ENCODE data around the gene SEC22C. TPM values are rescaled to one million over a fixed set of nuclear protein-coding genes. Genes with fewer than 3 reads are reported as not detected.
A peak's percentile ranks its signal among the peaks of the same experiment; 100 is the strongest.

Gene SEC22C
- polyA plus RNA-seq, 1 donor, result 49.2 TPM

DNA sequence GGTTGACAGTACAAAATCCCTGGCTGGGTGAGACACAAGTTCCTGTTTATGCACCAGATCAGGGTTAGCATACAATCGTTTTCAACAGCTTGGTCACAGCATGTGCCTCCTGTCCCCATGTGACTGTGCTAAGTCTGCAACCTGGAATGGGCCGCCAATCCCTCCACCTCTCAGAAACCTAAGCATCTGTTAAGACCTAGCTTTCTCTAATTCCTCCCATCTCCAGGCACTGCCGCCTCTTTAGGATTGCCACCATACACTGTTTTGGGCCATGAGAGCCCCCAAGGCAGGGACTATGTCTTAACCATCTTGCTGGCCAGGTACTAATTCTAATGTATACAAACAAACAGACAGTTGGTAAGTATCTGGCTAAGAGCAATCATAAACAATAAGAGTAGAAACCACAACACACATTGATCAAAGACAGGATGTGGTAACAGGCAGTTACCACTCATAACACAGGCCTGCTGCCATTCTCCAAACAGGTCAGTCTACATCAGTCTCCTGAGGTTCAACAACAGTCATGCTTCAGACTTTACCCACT lies 25.6 kb downstream of the SEC22C start:
- no peaks in the 10 kb centered on the region for H3K9me3 ChIP-seq (ENCODE audit: control insufficient read depth, low read depth, low read length)
- no peaks in the 10 kb centered on the region for H3K4me1 ChIP-seq (ENCODE audit: control insufficient read depth, insufficient read depth, low read length)
- no peak overlapping the region for H3K27ac ChIP-seq (ENCODE audit: low read length)
- no peaks in the 10 kb centered on the region for H3K27me3 ChIP-seq (ENCODE audit: control insufficient read depth, insufficient read depth, low read length)
- H3K4me3 ChIP-seq (ENCODE audit: low read length), result no peak overlapping the region
- no peak for DNase-seq
- peaks cover 76% of the 10 kb centered on the region for H3K36me3 ChIP-seq (ENCODE audit: control insufficient read depth, insufficient read depth, low read length)
- WGBS (ENCODE audit: insufficient coverage, low lambda C conversion rate), result no CpG with 5 or more reads among the region's 3 CpGs

DNA sequence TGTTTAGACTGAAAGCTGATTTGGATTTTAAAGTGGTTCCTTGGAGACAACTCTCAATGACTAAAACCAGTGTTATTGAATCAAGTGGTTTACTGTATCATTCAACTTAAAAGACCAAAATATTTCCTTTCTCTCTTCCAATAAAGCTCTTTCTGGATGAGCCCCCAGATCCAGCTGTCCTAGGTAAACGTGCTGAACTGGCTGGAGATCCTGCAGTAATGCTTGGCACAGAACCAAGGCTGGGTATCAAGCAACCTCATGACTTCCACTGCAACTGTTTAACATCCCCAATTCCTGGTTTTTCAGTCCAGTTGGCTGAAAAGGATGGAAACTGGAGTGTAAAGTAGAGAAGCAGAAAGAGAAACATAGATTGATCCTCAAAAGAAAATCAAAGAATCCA lies 28.9 kb downstream of the SEC22C start:
- H3K36me3 ChIP-seq (ENCODE audit: control insufficient read depth, insufficient read depth, low read length), result peaks cover 67% of the 10 kb centered on the region
- WGBS (ENCODE audit: insufficient coverage, low lambda C conversion rate), result no CpG with 5 or more reads among the region's 1 CpG

DNA sequence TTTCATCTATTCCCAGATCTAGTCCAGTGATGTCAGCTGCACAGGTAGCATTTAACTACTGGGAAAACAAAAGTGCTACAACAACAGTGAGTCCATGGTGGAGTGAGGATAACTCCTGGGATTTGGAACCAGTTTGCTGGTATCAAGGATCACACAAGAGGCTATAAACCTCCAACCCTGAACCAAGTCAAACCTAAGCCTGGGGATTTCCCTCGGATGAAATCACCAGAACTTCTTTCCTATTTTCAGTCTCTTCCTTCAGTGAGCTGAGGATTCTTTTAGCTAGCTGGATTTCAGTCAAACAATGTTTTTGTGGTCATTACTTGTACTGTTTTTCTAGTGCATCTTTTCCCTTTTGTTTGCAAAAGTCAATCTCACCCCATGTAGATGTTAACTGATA lies 31.5 kb downstream of the SEC22C start:
- Histone ChIP-seq H3K27ac (ENCODE audit: low read length) (no peak overlapping the region), H3K27me3 (ENCODE audit: control insufficient read depth, insufficient read depth, low read length) (no peaks in the 10 kb centered on the region), H3K4me1 (ENCODE audit: control insufficient read depth, insufficient read depth, low read length) (peaks cover 6% of the 10 kb centered on the region), H3K9me3 (ENCODE audit: control insufficient read depth, low read depth, low read length) (no peaks in the 10 kb centered on the region), H3K4me3 (ENCODE audit: low read length) (no peak overlapping the region), H3K36me3 (ENCODE audit: control insufficient read depth, insufficient read depth, low read length) (peaks cover 44% of the 10 kb centered on the region)
- DNase-seq, result no peak
- WGBS (ENCODE audit: insufficient coverage, low lambda C conversion rate), result no CpG with 5 or more reads among the region's 1 CpG

More for the DNA sequence above, 28.9 kb downstream of the SEC22C start:
- Histone ChIP-seq H3K27ac (ENCODE audit: low read length) (no peak overlapping the region), H3K4me3 (ENCODE audit: low read length) (no peak overlapping the region), H3K9me3 (ENCODE audit: control insufficient read depth, low read depth, low read length) (no peaks in the 10 kb centered on the region), H3K27me3 (ENCODE audit: control insufficient read depth, insufficient read depth, low read length) (no peaks in the 10 kb centered on the region), H3K4me1 (ENCODE audit: control insufficient read depth, insufficient read depth, low read length) (no peaks in the 10 kb centered on the region)
- DNase-seq, result no peak

DNA sequence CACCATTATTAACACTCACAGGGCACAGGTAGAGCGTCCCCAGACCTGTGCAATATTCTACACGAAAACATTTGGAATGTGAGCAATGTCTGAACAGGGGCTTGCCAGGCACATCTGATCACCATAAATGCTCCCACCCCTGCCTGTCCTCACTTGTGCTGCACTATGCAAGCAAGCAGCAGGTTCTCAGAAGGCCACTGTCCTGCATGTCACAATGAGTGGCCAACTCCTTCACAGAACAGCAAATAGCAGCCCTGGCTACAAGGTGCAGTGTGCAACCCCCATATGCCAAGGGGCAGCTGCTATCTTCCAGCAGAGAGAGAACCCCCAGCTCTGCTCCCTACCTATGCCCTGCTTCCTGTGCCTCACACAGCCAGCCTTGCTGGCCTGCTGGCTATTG lies 32.6 kb downstream of the SEC22C start:
- no peak overlapping the region for H3K27ac ChIP-seq (ENCODE audit: low read length)
- no peak overlapping the region for H3K4me3 ChIP-seq (ENCODE audit: low read length)
- no peaks in the 10 kb centered on the region for H3K27me3 ChIP-seq (ENCODE audit: control insufficient read depth, insufficient read depth, low read length)
- no peak for DNase-seq
- H3K9me3 ChIP-seq (ENCODE audit: control insufficient read depth, low read depth, low read length), result no peaks in the 10 kb centered on the region
- peaks cover 15% of the 10 kb centered on the region for H3K4me1 ChIP-seq (ENCODE audit: control insufficient read depth, insufficient read depth, low read length)
- peaks cover 37% of the 10 kb centered on the region for H3K36me3 ChIP-seq (ENCODE audit: control insufficient read depth, insufficient read depth, low read length)
- no CpG with 5 or more reads among the region's 2 CpGs for WGBS (ENCODE audit: insufficient coverage, low lambda C conversion rate)

DNA sequence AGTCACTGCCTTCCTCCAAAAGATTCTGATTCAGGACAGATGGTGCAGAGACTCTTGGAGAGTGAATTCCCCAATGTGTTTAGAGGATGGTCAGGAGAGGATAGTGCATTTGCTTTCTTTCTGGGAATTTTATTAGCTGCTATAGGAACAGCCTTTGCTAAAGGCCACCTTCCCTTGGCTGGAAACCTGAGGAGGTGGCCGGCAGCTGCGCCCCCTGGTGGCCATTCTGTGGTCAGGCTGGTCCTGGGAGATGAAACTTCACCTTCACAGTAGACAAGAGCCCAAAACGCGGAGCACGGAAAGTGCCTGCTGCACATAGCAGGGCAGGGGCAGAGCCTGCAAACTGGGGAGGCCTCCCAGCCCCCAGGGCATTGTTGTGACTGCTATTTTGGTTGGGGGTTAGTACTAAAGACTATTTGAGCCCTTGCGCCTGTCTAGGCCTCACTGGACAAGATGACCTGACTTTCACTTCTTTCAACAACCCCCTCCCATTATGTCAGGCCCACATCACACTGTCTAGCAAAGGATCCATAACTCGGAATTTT lies 34.3 kb downstream of the SEC22C start:
- WGBS (ENCODE audit: insufficient coverage, low lambda C conversion rate), result 60% methylated on average over 1 of the region's 7 CpGs
- peaks cover 15% of the 10 kb centered on the region for H3K4me1 ChIP-seq (ENCODE audit: control insufficient read depth, insufficient read depth, low read length)
- peak; percentile 42 to 51 for DNase-seq
- no peaks in the 10 kb centered on the region for H3K9me3 ChIP-seq (ENCODE audit: control insufficient read depth, low read depth, low read length)
- H3K27me3 ChIP-seq (ENCODE audit: control insufficient read depth, insufficient read depth, low read length), result no peaks in the 10 kb centered on the region
- no peak overlapping the region for H3K27ac ChIP-seq (ENCODE audit: low read length)
- H3K4me3 ChIP-seq (ENCODE audit: low read length), result no peak overlapping the region
- H3K36me3 ChIP-seq (ENCODE audit: control insufficient read depth, insufficient read depth, low read length), result peaks cover 23% of the 10 kb centered on the region

DNA sequence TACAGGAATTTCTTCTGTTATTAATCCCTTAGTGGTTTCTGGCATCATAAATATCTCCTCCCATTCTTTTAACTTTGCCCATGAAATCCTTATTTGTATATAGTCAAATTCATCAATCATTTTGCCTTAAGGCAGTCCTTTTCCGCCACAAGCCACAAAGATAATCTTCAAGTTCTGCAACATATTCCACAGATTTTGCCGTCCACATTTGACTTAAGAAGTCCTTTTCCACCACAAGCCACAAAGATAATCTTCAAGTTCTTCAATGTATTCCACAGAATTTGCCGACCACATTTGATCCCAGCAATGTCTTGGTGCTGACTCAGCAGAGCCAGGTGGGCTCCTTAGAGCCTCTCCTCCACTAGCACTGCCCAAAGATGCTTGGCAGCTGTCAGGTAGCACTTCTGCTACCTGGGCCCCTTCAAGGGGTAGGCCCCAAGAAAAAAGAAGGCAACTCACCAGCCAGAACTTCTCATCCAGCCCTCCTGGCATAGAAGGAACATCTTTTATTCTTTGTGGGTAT lies 35.0 kb downstream of the SEC22C start:
- Histone ChIP-seq H3K27ac (ENCODE audit: low read length) (no peak overlapping the region), H3K36me3 (ENCODE audit: control insufficient read depth, insufficient read depth, low read length) (peaks cover 18% of the 10 kb centered on the region), H3K4me1 (ENCODE audit: control insufficient read depth, insufficient read depth, low read length) (peaks cover 15% of the 10 kb centered on the region), H3K9me3 (ENCODE audit: control insufficient read depth, low read depth, low read length) (no peaks in the 10 kb centered on the region), H3K4me3 (ENCODE audit: low read length) (no peak overlapping the region), H3K27me3 (ENCODE audit: control insufficient read depth, insufficient read depth, low read length) (no peaks in the 10 kb centered on the region)
- 86% methylated on average over 1 of the region's 3 CpGs for WGBS (ENCODE audit: insufficient coverage, low lambda C conversion rate)
- DNase-seq, result no peak

DNA sequence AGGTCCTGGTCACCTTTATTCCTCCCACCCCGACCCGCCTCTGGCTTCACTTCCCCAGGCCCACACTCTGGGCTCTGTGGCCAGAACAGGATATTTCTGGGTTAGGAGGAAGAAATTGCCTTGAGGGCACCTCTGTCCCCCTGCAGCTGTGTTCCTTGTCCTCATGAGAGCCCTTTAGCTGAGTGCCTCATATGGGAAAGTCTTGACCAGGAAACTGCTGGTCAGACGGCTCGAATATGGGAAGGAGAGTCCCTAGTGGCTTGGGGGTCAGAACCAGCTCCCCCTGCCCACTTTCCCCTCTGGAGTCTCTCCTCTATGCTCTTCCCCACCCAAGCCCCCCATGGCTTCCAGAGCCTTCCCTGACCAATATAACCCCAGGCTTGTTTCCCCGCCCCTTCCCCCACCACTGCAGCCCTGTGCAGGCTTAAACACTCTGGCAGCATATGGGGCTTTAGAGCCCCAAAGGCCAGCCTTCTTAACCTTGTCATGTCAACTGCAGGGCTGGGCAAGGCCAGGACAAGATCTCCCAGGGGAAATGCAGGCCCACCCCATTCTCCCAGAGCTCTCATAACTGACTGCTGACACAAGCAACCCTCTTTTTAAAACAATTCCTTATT lies 36.4 kb downstream of the SEC22C start:
- WGBS (ENCODE audit: insufficient coverage, low lambda C conversion rate), result no CpG with 5 or more reads among the region's 5 CpGs
- Histone ChIP-seq H3K9me3 (ENCODE audit: control insufficient read depth, low read depth, low read length) (no peaks in the 10 kb centered on the region), H3K27me3 (ENCODE audit: control insufficient read depth, insufficient read depth, low read length) (no peaks in the 10 kb centered on the region), H3K27ac (ENCODE audit: low read length) (no peak overlapping the region), H3K36me3 (ENCODE audit: control insufficient read depth, insufficient read depth, low read length) (peaks cover 12% of the 10 kb centered on the region), H3K4me3 (ENCODE audit: low read length) (no peak overlapping the region), H3K4me1 (ENCODE audit: control insufficient read depth, insufficient read depth, low read length) (peaks cover 22% of the 10 kb centered on the region)
- DNase-seq, result no peak

DNA sequence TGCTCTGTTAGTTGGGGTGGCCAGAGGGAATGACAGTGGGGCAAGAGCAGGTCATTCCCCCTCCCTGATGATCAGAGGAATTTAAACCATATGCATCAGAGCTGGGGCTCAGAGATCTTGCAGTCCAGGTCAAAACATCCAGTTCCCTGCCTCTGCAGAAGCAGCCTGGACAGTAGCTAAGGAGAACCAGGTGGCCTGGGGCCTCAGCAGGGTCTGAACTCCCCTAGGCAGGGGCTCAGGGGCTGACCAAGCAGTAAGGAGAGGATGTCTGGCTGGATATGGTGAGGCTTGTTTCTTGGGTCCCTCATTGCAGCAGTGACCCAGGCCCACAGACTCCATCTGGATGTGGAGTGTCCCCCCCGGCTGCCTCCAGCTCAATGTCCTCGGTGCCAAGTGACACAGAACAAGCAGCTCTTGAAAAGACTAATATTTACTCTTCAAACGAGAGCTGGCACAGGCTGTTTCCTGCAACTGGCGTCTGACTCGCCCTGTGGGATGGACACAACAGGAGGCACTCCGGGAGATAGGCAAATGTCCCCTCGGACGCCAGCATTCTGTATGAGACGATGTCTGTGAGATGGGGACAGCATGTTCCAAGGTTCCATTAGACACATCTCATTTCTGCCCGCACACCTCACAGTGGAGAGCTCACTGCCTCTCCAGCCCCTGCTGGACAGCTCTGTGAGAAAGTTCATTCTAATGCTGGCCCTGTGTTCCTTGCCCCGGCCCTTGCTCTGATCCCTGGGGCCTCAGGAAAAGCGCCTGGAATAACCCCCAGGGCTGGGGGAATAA lies 37.1 kb downstream of the SEC22C start:
- H3K36me3 ChIP-seq (ENCODE audit: control insufficient read depth, insufficient read depth, low read length), result peaks cover 7% of the 10 kb centered on the region
- no peaks in the 10 kb centered on the region for H3K27me3 ChIP-seq (ENCODE audit: control insufficient read depth, insufficient read depth, low read length)
- H3K27ac ChIP-seq (ENCODE audit: low read length), result no peak overlapping the region
- peaks cover 29% of the 10 kb centered on the region for H3K4me1 ChIP-seq (ENCODE audit: control insufficient read depth, insufficient read depth, low read length)
- peak in 1 of 2 donors; percentile 46 for DNase-seq
- WGBS (ENCODE audit: insufficient coverage, low lambda C conversion rate), result no CpG with 5 or more reads among the region's 12 CpGs
- H3K4me3 ChIP-seq (ENCODE audit: low read length), result no peak overlapping the region
- H3K9me3 ChIP-seq (ENCODE audit: control insufficient read depth, low read depth, low read length), result no peaks in the 10 kb centered on the region

DNA sequence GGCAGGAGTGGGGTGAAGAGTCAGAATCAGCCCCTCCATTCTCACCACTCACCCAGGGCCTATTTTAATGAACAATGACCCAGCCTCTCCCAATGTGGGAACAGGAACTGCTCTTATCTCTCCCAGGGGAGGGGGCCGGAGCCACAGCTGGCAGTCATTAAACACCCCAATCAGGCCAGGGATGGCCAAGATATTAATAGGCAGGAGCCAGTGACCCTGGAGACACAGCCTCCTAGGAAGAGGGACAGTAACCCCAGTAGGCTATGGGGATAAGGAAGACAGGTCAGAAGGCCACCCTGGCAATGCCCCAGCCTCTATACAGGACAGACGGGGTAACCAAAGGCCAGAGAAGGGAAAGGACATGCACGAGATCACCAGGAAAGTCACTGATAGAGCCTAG lies 40.7 kb downstream of the SEC22C start:
- Histone ChIP-seq H3K27me3 (ENCODE audit: control insufficient read depth, insufficient read depth, low read length) (no peaks in the 10 kb centered on the region), H3K27ac (ENCODE audit: low read length) (no peak overlapping the region), H3K9me3 (ENCODE audit: control insufficient read depth, low read depth, low read length) (no peaks in the 10 kb centered on the region), H3K36me3 (ENCODE audit: control insufficient read depth, insufficient read depth, low read length) (peaks cover 4% of the 10 kb centered on the region), H3K4me1 (ENCODE audit: control insufficient read depth, insufficient read depth, low read length) (peaks cover 30% of the 10 kb centered on the region), H3K4me3 (ENCODE audit: low read length) (no peak overlapping the region)
- WGBS (ENCODE audit: insufficient coverage, low lambda C conversion rate), result no CpG with 5 or more reads among the region's 3 CpGs
- DNase-seq, result no peak

DNA sequence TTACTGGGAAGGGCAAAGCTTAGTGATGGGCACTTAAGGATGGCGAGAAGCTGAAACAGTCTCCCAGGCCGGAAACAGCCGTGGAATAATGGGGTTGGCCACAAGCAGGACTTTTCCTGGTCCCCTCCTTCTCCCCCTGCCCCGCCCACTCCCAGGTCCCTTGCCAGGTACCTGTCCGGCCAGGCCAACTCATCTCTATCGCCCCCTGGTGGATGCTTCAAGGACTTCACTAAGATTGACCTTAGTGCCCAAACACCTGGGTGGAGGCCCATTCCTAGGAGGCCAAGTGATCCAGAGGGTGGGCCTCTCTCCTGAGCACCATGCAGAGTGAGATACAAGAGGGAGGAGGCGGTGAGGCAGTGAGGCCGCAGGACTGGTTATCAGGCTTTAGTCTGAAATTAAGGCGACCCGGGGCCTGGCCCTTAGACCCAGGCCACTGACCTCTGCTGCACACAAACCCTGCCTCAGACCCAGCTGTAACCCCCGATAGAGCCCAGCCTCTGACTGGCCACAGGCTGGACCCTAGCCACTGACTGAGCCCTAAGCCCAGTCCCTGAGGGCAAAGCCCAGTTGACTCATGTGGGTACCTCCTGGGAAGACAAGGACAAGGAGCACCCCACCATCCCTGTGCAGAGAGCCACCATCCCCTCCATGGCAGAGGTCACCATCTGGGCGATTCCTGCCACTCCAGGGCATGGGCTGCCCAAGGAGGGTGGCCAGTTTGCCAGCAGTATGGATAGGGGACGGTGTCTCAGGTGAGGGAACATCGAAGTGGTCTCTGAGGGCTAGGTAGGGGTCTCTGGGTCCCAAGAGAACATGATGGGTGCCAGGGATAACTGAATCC lies 41.7 kb downstream of the SEC22C start:
- no peak overlapping the region for H3K27ac ChIP-seq (ENCODE audit: low read length)
- DNase-seq, result peak; percentile 68 to 73
- WGBS (ENCODE audit: insufficient coverage, low lambda C conversion rate), result no CpG with 5 or more reads among the region's 14 CpGs

More for the DNA sequence above, 41.7 kb downstream of the SEC22C start:
- Histone ChIP-seq H3K9me3 (ENCODE audit: control insufficient read depth, low read depth, low read length) (no peaks in the 10 kb centered on the region), H3K27me3 (ENCODE audit: control insufficient read depth, insufficient read depth, low read length) (no peaks in the 10 kb centered on the region), H3K4me1 (ENCODE audit: control insufficient read depth, insufficient read depth, low read length) (peaks cover 25% of the 10 kb centered on the region), H3K4me3 (ENCODE audit: low read length) (no peak overlapping the region), H3K36me3 (ENCODE audit: control insufficient read depth, insufficient read depth, low read length) (peaks cover 4% of the 10 kb centered on the region)

Data from large intestine (tissue), 3 donors.